Lung (tissue), 12 donors: ENCODE data around the gene CLEC17A. TPM values are rescaled to one million over a fixed set of nuclear protein-coding genes. Genes with fewer than 3 reads are reported as not detected.
"Not testable (repeated sequence)": the region's sequence is repeated elsewhere in the genome, so short reads cannot be mapped to it uniquely, and the experiment has no call there.

Source experiments
- ATAC-seq: fragments of 200-7000 bp; cut with Tn5 transposase; one replicate; pipeline ENCODE4 v1.9.1; 2020; ENCODE audit warnings: moderate number of reproducible peaks; ENCODE audit not compliant: insufficient read depth, low FRiP score
- DNase-seq, 3 donors: peaks; one replicate each; pipeline ENCODE4 v3.0.0-alpha.2; 2013 to 2017
- H3K27ac ChIP-seq, 2 donors: one replicate each; pipeline ENCODE4 v1.5.1; 2013; ENCODE audit warnings: mild to moderate bottlenecking in 2 of 2, moderate library complexity in 2 of 2, control low read depth in 1 of 2, inconsistent platforms in 1 of 2, low read depth in 1 of 2, low read length in 1 of 2
- H3K27me3 ChIP-seq, 3 donors: one replicate each; pipeline ENCODE4 v1.5.1; 2013; ENCODE audit warnings: low read length in 2 of 3; ENCODE audit not compliant: control insufficient read depth in 3 of 3, insufficient read depth in 3 of 3
- H3K36me3 ChIP-seq, 4 donors: one replicate each; pipeline ENCODE4 v1.5.1; 2013; ENCODE audit warnings: low read length in 4 of 4, mild to moderate bottlenecking in 1 of 4, moderate library complexity in 1 of 4; ENCODE audit not compliant: control insufficient read depth in 4 of 4, insufficient read depth in 4 of 4
- H3K4me1 ChIP-seq, 5 donors: one replicate each; pipeline ENCODE4 v1.5.1; 2013; ENCODE audit warnings: low read length in 5 of 5, mild to moderate bottlenecking in 2 of 5, moderate library complexity in 1 of 5; ENCODE audit not compliant: control insufficient read depth in 5 of 5, insufficient read depth in 5 of 5
- H3K4me3 ChIP-seq: one replicate; pipeline ENCODE4 v1.5.1; 2013; ENCODE audit warnings: mild to moderate bottlenecking, control low read depth, moderate library complexity
- H3K9ac ChIP-seq, 2 donors: one replicate each; pipeline ENCODE4 v1.5.1; 2013; ENCODE audit warnings: low read length in 2 of 2, control low read depth in 1 of 2; ENCODE audit not compliant: insufficient read depth in 1 of 2
- H3K9me3 ChIP-seq, 4 donors: one replicate each; pipeline ENCODE4 v1.5.1; 2013; ENCODE audit warnings: low read length in 3 of 4, mild to moderate bottlenecking in 1 of 4, moderate library complexity in 1 of 4; ENCODE audit not compliant: control insufficient read depth in 4 of 4, insufficient read depth in 3 of 4
- WGBS, 2 donors: extraction: QIAGEN DNeasy Blood & Tissue Kit; methylation state at CpG; one replicate each; pipeline ENCODE4 v1.1.7; 2013; 5-methylcytosine and 5-hydroxymethylcytosine counted together
- polyA plus RNA-seq, 2 donors: library from polyadenylated mRNA; stranded (reverse); fragments of 200-250 nt; gene quantifications; one replicate each; pipeline ENCODE4 v1.2.1, GENCODE V29; 2013
- total RNA-seq, 2 donors: library from RNA; depleted of rRNA in 1 of 2; stranded (reverse); fragments of >200 nt in 1 of 2; gene quantifications; one replicate each; pipeline ENCODE4 v1.2.1, GENCODE V29; 2014 to 2021
- TF ChIP-seq, protein P1 (sequence below): IDR thresholded peaks from 2 replicates; pipeline ENCODE4 v1.5.1; 2012; ENCODE audit warnings: mild to moderate bottlenecking; ENCODE audit errors: control extremely low read depth, extremely low read depth
- donor health status: control.
- donor health status: control.
- donor health status: Bipolar disorder and iron deficiency.
- donor health status: healthy.
- donor health status: DM: yes; HTN: yes; CAD: no.

CLEC17A gene
- total and polyA plus RNA-seq, 4 donors: 0.08 to 2.3 (median 0.32) TPM

GRCh38 chr19:14614099-14614412, 31.2 kb downstream of the CLEC17A start:
- ATAC-seq: no peak
- no peak overlapping the region for H3K9ac ChIP-seq
- DNase-seq: peak in 1 of 3 donors; percentile 3

DNA sequence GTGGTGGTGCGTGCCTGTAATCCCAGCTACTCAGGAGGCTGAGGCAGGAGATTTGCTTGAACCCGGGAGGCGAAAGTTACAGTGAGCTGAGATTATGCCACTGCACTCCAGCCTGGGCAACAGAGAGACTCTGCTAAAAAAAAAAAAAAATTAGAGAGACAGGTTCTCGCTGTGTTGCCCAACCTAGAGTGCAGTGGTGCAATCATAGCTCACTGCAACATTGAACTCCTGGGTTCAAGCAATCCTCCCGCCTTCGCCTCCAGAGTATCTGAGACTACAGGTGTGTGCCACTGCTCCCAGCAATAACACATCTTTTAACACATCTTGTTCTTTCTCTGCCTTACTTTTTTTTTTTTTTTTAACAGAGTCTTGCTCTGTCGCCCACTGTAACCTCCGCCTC, 32.7 kb downstream of the CLEC17A start:
- Histone ChIP-seq H3K27me3 (no peaks in the 10 kb centered on the region), H3K9me3 (peaks cover 0 to 14% (median 8%) of the 10 kb centered on the region in 4 donors), H3K36me3 (no peaks in the 10 kb centered on the region), H3K9ac (no peak overlapping the region), H3K4me1 (no peaks in the 10 kb centered on the region), H3K27ac (no peak overlapping the region), H3K4me3 (no peak overlapping the region)
- 64 to 81% methylated on average over 8 of the region's 8 CpGs for WGBS, 2 donors
- TF ChIP-seq, protein P1, sequence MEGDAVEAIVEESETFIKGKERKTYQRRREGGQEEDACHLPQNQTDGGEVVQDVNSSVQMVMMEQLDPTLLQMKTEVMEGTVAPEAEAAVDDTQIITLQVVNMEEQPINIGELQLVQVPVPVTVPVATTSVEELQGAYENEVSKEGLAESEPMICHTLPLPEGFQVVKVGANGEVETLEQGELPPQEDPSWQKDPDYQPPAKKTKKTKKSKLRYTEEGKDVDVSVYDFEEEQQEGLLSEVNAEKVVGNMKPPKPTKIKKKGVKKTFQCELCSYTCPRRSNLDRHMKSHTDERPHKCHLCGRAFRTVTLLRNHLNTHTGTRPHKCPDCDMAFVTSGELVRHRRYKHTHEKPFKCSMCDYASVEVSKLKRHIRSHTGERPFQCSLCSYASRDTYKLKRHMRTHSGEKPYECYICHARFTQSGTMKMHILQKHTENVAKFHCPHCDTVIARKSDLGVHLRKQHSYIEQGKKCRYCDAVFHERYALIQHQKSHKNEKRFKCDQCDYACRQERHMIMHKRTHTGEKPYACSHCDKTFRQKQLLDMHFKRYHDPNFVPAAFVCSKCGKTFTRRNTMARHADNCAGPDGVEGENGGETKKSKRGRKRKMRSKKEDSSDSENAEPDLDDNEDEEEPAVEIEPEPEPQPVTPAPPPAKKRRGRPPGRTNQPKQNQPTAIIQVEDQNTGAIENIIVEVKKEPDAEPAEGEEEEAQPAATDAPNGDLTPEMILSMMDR: no peak
- ATAC-seq (no peak), DNase-seq (no peak)

More at GRCh38 chr19:14614099-14614412, 31.2 kb downstream of the CLEC17A start:
- Histone ChIP-seq H3K4me3 (no peak overlapping the region), H3K4me1 (no peaks in the 10 kb centered on the region), H3K27ac (no peak overlapping the region), H3K36me3 (no peaks in the 10 kb centered on the region), H3K27me3 (no peaks in the 10 kb centered on the region), H3K9me3 (peaks cover 0 to 10% (median under 1%) of the 10 kb centered on the region in 4 donors)
- 21 to 29% methylated on average over 4 of the region's 4 CpGs for whole genome bisulfite sequencing, 2 donors
- TF ChIP-seq, protein P1: no peak

DNA sequence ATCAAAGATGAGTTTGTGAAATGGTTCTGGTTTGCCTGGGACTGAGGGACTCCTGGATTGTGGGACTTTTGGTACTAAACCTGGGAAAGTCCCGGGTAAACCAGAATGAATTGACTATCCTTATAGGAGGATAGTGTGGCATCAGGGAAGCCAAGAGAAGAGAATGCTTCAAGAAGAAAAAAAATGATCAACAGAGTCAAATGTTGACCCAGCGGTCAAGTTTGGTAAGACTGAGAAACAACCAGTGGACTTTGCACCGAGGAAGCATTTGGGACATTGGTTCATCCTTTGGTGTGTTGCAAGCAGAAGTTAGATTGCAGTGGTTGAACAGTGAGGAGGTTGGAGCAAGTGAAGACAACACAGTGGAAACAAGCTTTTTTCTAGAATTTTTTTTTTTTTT, 33.5 kb downstream of the CLEC17A start:
- ATAC-seq (no peak), DNase-seq (no peak)
- Histone ChIP-seq H3K27me3 (no peaks in the 10 kb centered on the region), H3K4me3 (no peak overlapping the region), H3K9ac (no peak overlapping the region), H3K36me3 (no peaks in the 10 kb centered on the region), H3K27ac (no peak overlapping the region), H3K4me1 (no peaks in the 10 kb centered on the region), H3K9me3 (peaks cover 0 to 13% (median 8%) of the 10 kb centered on the region in 4 donors)
- TF ChIP-seq, protein P1: no peak
- 42 to 78% methylated on average over 3 of the region's 3 CpGs for WGBS, 2 donors

DNA sequence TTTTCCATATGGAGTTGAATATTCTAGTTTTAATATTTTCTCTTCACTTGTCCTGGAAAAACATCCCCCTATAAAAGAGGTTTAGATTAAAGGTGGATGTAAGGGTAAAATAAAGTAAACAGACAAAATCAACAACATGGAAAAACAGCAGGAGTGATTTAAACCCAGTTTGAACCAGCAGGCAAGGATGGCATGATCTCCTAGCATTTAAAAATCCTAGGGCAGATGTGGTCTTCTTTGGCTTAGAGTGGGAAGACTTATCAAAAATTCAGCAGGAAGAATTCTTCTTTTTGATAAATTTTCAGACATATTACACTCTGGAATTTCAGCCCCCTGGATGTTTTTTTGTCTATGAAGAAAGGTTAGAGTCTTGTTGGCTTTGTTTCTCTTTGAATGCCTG, 36.5 kb downstream of the CLEC17A start:
- DNase-seq (no peak), ATAC-seq (no peak)
- peaks cover 0 to 13% (median 8%) of the 10 kb centered on the region in 4 donors for H3K9me3 ChIP-seq
- no peak overlapping the region for H3K27ac ChIP-seq
- H3K9ac ChIP-seq: no peak overlapping the region
- no peak overlapping the region for H3K4me3 ChIP-seq
- no peaks in the 10 kb centered on the region for H3K27me3 ChIP-seq
- no peaks in the 10 kb centered on the region for H3K36me3 ChIP-seq
- TF ChIP-seq, protein P1: no peak
- no peaks in the 10 kb centered on the region for H3K4me1 ChIP-seq

- peaks cover 0 to 15% (median 5%) of the 10 kb centered on the region in 4 donors for H3K9me3 ChIP-seq
- not testable (repeated sequence) for H3K4me1 ChIP-seq, DNase-seq, H3K9ac ChIP-seq, ATAC-seq, H3K27ac ChIP-seq, H3K27me3 ChIP-seq, H3K4me3 ChIP-seq, H3K36me3 ChIP-seq
- 77 to 88% methylated on average over 6 of the region's 6 CpGs for WGBS, 2 donors
Observed at GRCh38 chr19:14624491-14624890, 41.6 kb downstream of the CLEC17A start.
